Measurements from ENCODE around the gene LARP4B. TPM values are rescaled to one million over a fixed set of nuclear protein-coding genes. Genes with fewer than 3 reads are reported as not detected.

The LARP4B gene
- total RNA-seq, 1 experiment from 2014 or later, result 122 TPM

DNA sequence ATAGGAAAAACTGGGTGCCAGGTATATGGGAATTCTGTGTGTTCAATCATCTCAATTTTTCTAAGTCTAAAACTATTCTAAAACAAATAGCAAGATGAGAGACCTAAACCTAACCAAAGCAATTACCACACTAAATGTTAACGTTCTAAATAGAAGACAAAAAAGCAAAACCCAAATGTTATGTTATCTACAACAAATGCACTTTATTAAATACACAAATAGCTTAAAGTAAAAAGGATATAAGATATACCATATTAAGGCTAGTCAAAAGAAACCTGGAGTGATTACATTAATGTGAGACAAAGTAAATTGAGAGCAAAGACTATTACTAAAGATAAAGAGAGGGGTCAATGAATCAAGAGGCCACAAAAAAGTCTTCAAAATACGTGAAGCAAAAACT is 81.4 kb downstream of the LARP4B start:
- TF ChIP-seq SP1 (IDR thresholded peaks at IDR 0.05; ENCODE audit: low read depth) (no peak), ZNF274 (IDR thresholded peaks at IDR 0.05; ENCODE audit: low read depth, low read length) (no peak), CEBPB (IDR thresholded peaks at IDR 0.05; ENCODE audit: low read depth) (no peak), ELF1 (IDR thresholded peaks at IDR 0.05; ENCODE audit: borderline replicate concordance, low read depth) (no peak), ZFX (IDR thresholded peaks at IDR 0.05) (no peak), SIN3A (IDR thresholded peaks at IDR 0.05; ENCODE audit: low read depth) (no peak), YY1 (IDR thresholded peaks at IDR 0.05; ENCODE audit: extremely low read depth, insufficient replicate concordance, low read depth, low read length) (no peak), JUND (IDR thresholded peaks at IDR 0.05) (no peak)
- TF ChIP-seq, protein P1, sequence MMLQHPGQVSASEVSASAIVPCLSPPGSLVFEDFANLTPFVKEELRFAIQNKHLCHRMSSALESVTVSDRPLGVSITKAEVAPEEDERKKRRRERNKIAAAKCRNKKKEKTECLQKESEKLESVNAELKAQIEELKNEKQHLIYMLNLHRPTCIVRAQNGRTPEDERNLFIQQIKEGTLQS (IDR thresholded peaks at IDR 0.05), result no peak
- no peak overlapping the region for H3K27ac ChIP-seq (ENCODE audit: low read depth, low read length)
- H3K9ac ChIP-seq (ENCODE audit: low read length), result no peak overlapping the region
- H3K4me3 ChIP-seq (replicated peaks in 1 of 2; ENCODE audit: low read depth in 1 of 2, low read length in 2 of 2), result no peak overlapping the region
- H3K4me2 ChIP-seq (ENCODE audit: low read length), result no peak overlapping the region
- no peaks in the 10 kb centered on the region; the same call in 1 of the 2 replicates for H4K20me1 ChIP-seq (ENCODE audit: insufficient read depth)
- intact Hi-C loops (cut with micrococcal nuclease), result no loop called here
- no peak for DNase-seq (ENCODE audit: low read depth, low spot score)
- H3K27me3 ChIP-seq (ENCODE audit: insufficient read depth, low read length), result no peaks in the 10 kb centered on the region
- H3K79me2 ChIP-seq (ENCODE audit: insufficient read depth, low read length), result peaks cover 99% of the 10 kb centered on the region
- no peak for ATAC-seq
- H3K36me3 ChIP-seq (ENCODE audit: control insufficient read depth in 1 of 2, insufficient read depth in 2 of 2, low read length in 2 of 2), result peaks cover 6 to 39% of the 10 kb centered on the region in 2 experiments; a peak in 2 of 4 replicates
- CTCF ChIA-PET, result no interaction called here
- RAD21 ChIA-PET (ENCODE audit: low non-redundant PET in 1 of 2, low total read pairs in 2 of 2, uncharacterized antibody in 2 of 2, unreplicated experiment in 2 of 2), result no interaction called here
- no peaks in the 10 kb centered on the region for H3K9me3 ChIP-seq (ENCODE audit: control insufficient read depth in 1 of 2, insufficient read depth in 1 of 2, low read depth in 1 of 2, low read length in 2 of 2)
- H3K4me1 ChIP-seq (ENCODE audit: control insufficient read depth in 1 of 2, insufficient read depth in 2 of 2, low read length in 2 of 2), result 0 out of 4 replicates have a peak, but pooled peaks cover 0 to under 1% of the 10 kb centered on the region in 2 experiments
- no peaks in the 10 kb centered on the region for H3K9me2 ChIP-seq (ENCODE audit: insufficient read depth)
- POLR2A ChIA-PET, result no interaction called here
- H2AFZ ChIP-seq (ENCODE audit: low read depth, low read length, poor library complexity, severe bottlenecking), result no peak overlapping the region
- no TSS peak for BruUV-seq (replicated peaks)

GRCh38 chr10:847868-848267 is 83.6 kb downstream of the LARP4B start:
- no peak overlapping the region for H3K4me3 ChIP-seq (replicated peaks in 1 of 2; ENCODE audit: low read depth in 1 of 2, low read length in 2 of 2)
- peaks cover 11 to 32% of the 10 kb centered on the region in 2 experiments; a peak in 3 of 4 replicates for H3K36me3 ChIP-seq (ENCODE audit: control insufficient read depth in 1 of 2, insufficient read depth in 2 of 2, low read length in 2 of 2)
- no peaks in the 10 kb centered on the region for H3K27me3 ChIP-seq (ENCODE audit: insufficient read depth, low read length)
- H3K4me2 ChIP-seq (ENCODE audit: low read length), result no peak overlapping the region
- DNase-seq (ENCODE audit: low read depth, low spot score) (no peak), ATAC-seq (0 out of 2 replicates have a peak, but pooled peaks have one; percentile 47)
- H4K20me1 ChIP-seq (ENCODE audit: insufficient read depth), result peaks cover 4% of the 10 kb centered on the region; the same call in 1 of the 2 replicates
- RAD21 ChIA-PET (ENCODE audit: low non-redundant PET in 1 of 2, low total read pairs in 2 of 2, uncharacterized antibody in 2 of 2, unreplicated experiment in 2 of 2), result no interaction called here
- intact Hi-C loops (cut with micrococcal nuclease), result no loop called here
- POLR2A ChIA-PET, result no interaction called here
- H2AFZ ChIP-seq (ENCODE audit: low read depth, low read length, poor library complexity, severe bottlenecking), result no peak overlapping the region
- H3K4me1 ChIP-seq (ENCODE audit: control insufficient read depth in 1 of 2, insufficient read depth in 2 of 2, low read length in 2 of 2), result peaks cover 0 to 4% of the 10 kb centered on the region in 2 experiments; a peak in 1 of 4 replicates
- peaks cover 96% of the 10 kb centered on the region for H3K79me2 ChIP-seq (ENCODE audit: insufficient read depth, low read length)
- no peak overlapping the region for H3K9ac ChIP-seq (ENCODE audit: low read length)
- no TSS peak for BruUV-seq (replicated peaks)
- H3K9me2 ChIP-seq (ENCODE audit: insufficient read depth), result no peaks in the 10 kb centered on the region
- CTCF ChIA-PET, result no interaction called here
- H3K9me3 ChIP-seq (ENCODE audit: control insufficient read depth in 1 of 2, insufficient read depth in 1 of 2, low read depth in 1 of 2, low read length in 2 of 2), result no peaks in the 10 kb centered on the region
- H3K27ac ChIP-seq (ENCODE audit: low read depth, low read length), result no peak overlapping the region
- TF ChIP-seq, protein P2, sequence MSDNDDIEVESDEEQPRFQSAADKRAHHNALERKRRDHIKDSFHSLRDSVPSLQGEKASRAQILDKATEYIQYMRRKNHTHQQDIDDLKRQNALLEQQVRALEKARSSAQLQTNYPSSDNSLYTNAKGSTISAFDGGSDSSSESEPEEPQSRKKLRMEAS (IDR thresholded peaks at IDR 0.05), result no peak
- TF ChIP-seq ELF1 (IDR thresholded peaks at IDR 0.05; ENCODE audit: borderline replicate concordance, low read depth) (no peak), POLR2AphosphoS5 (IDR thresholded peaks at IDR 0.05; ENCODE audit: low read depth, low read length) (no peak), RAD21 (IDR thresholded peaks at IDR 0.05; ENCODE audit: low read depth) (no peak), EGR1 (IDR thresholded peaks at IDR 0.05; ENCODE audit: low read depth) (no peak), POLR2A (IDR thresholded peaks at IDR 0.05; ENCODE audit: borderline replicate concordance, extremely low read depth, insufficient read depth, insufficient read length) (no peak)
- TF ChIP-seq, protein P3, sequence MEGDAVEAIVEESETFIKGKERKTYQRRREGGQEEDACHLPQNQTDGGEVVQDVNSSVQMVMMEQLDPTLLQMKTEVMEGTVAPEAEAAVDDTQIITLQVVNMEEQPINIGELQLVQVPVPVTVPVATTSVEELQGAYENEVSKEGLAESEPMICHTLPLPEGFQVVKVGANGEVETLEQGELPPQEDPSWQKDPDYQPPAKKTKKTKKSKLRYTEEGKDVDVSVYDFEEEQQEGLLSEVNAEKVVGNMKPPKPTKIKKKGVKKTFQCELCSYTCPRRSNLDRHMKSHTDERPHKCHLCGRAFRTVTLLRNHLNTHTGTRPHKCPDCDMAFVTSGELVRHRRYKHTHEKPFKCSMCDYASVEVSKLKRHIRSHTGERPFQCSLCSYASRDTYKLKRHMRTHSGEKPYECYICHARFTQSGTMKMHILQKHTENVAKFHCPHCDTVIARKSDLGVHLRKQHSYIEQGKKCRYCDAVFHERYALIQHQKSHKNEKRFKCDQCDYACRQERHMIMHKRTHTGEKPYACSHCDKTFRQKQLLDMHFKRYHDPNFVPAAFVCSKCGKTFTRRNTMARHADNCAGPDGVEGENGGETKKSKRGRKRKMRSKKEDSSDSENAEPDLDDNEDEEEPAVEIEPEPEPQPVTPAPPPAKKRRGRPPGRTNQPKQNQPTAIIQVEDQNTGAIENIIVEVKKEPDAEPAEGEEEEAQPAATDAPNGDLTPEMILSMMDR (IDR thresholded peaks at IDR 0.05 in 2 of 3, conservative IDR thresholded peaks at IDR 0.05 in 1 of 3; ENCODE audit: borderline replicate concordance in 1 of 3, insufficient read depth in 1 of 3, low read depth in 2 of 3, low read length in 2 of 3), result no peak
- TF ChIP-seq, protein P4, sequence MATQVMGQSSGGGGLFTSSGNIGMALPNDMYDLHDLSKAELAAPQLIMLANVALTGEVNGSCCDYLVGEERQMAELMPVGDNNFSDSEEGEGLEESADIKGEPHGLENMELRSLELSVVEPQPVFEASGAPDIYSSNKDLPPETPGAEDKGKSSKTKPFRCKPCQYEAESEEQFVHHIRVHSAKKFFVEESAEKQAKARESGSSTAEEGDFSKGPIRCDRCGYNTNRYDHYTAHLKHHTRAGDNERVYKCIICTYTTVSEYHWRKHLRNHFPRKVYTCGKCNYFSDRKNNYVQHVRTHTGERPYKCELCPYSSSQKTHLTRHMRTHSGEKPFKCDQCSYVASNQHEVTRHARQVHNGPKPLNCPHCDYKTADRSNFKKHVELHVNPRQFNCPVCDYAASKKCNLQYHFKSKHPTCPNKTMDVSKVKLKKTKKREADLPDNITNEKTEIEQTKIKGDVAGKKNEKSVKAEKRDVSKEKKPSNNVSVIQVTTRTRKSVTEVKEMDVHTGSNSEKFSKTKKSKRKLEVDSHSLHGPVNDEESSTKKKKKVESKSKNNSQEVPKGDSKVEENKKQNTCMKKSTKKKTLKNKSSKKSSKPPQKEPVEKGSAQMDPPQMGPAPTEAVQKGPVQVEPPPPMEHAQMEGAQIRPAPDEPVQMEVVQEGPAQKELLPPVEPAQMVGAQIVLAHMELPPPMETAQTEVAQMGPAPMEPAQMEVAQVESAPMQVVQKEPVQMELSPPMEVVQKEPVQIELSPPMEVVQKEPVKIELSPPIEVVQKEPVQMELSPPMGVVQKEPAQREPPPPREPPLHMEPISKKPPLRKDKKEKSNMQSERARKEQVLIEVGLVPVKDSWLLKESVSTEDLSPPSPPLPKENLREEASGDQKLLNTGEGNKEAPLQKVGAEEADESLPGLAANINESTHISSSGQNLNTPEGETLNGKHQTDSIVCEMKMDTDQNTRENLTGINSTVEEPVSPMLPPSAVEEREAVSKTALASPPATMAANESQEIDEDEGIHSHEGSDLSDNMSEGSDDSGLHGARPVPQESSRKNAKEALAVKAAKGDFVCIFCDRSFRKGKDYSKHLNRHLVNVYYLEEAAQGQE (IDR thresholded peaks at IDR 0.05; ENCODE audit: low read depth), result no peak
- TF ChIP-seq, protein P1 (IDR thresholded peaks at IDR 0.05), result no peak

Data from HCT116 (cell line).